Measurements from ENCODE around the gene KEAP1.

GRCh38 chr19:10550336-10550735 is 47.2 kb upstream of the KEAP1 start:
- TF ChIP-seq CTCF (IDR thresholded peaks at IDR 0.05), result no peak
- no peak for TF ChIP-seq POLR2A (IDR thresholded peaks at IDR 0.05)

All from Peyer's patch (tissue), 4 donors.